ENCODE data around the gene PYCARD.

DNA sequence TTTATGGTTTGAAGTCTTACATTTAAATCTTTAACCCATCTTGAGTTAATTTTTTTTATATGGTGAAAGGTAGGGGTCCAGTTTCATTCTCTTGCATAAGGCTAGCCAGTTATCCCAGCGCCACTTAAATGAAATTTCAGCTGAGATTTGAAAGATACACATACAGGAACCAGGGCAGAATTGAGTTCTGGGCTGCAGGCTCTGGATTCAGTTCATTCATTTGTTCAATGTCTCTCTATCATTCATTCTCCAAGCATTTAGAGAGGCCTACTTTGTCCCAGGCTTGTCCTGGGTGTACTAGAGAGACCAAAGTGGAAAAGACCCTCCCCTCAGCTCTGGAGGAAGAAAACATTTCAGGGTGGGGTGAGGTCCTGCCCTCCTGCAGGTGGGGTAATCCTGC lies 10.8 kb upstream of the PYCARD start:
- TF ChIP-seq, protein P1, sequence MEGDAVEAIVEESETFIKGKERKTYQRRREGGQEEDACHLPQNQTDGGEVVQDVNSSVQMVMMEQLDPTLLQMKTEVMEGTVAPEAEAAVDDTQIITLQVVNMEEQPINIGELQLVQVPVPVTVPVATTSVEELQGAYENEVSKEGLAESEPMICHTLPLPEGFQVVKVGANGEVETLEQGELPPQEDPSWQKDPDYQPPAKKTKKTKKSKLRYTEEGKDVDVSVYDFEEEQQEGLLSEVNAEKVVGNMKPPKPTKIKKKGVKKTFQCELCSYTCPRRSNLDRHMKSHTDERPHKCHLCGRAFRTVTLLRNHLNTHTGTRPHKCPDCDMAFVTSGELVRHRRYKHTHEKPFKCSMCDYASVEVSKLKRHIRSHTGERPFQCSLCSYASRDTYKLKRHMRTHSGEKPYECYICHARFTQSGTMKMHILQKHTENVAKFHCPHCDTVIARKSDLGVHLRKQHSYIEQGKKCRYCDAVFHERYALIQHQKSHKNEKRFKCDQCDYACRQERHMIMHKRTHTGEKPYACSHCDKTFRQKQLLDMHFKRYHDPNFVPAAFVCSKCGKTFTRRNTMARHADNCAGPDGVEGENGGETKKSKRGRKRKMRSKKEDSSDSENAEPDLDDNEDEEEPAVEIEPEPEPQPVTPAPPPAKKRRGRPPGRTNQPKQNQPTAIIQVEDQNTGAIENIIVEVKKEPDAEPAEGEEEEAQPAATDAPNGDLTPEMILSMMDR (IDR thresholded peaks at IDR 0.05): no peak
- TF ChIP-seq POLR2AphosphoS5 (IDR thresholded peaks at IDR 0.05): no peak

All from breast epithelium (tissue), 3 donors.